Activated CD4-positive, alpha-beta T cell treated with anti-CD3 and anti-CD28 coated beads, Interleukin-2, amount 10 ng/mL, durations not matched to agents 24 days and 14 days (primary cell): Measurements from ENCODE around the gene RAB3C. TPM values are rescaled to one million over a fixed set of nuclear protein-coding genes. Genes with fewer than 3 reads are reported as not detected.
"Not testable (repeated sequence)": the region's sequence is repeated elsewhere in the genome, so short reads cannot be mapped to it uniquely, and the experiment has no call there.

Experiments used
- DNase-seq: peaks from one replicate; pipeline ENCODE4 v3.0.0; 2022
- H3K27ac Mint-ChIP-seq: one replicate; pipeline ENCODE4 v1.8.0; 2022; ENCODE audit warnings: mild to moderate bottlenecking, mixed read lengths
- H3K27me3 Mint-ChIP-seq: one replicate; pipeline ENCODE4 v1.8.0; 2022; ENCODE audit warnings: mixed read lengths
- H3K36me3 Mint-ChIP-seq: one replicate; pipeline ENCODE4 v1.8.0; 2022; ENCODE audit warnings: low read depth, mild to moderate bottlenecking, mixed read lengths
- H3K4me1 Mint-ChIP-seq: one replicate; pipeline ENCODE4 v1.8.0; 2021; ENCODE audit warnings: mixed read lengths
- H3K4me3 Mint-ChIP-seq: one replicate; pipeline ENCODE4 v1.8.0; 2022; ENCODE audit warnings: mild to moderate bottlenecking, moderate library complexity, mixed read lengths
- H3K9me3 Mint-ChIP-seq: one replicate; pipeline ENCODE4 v1.8.0; 2021; ENCODE audit warnings: mixed read lengths
- intact Hi-C: fragments of 100-400 bp; cut with micrococcal nuclease; formaldehyde crosslinking; loops from one replicate; pipeline ENCODE4 v1.15.1; 2023
- total RNA-seq: library from RNA; stranded (reverse); gene quantifications from 2 replicates; pipeline ENCODE4 v1.2.3, GENCODE V29; 2022

Gene RAB3C
- total RNA-seq, 1 donor from 2014 or later: not detected

DNA sequence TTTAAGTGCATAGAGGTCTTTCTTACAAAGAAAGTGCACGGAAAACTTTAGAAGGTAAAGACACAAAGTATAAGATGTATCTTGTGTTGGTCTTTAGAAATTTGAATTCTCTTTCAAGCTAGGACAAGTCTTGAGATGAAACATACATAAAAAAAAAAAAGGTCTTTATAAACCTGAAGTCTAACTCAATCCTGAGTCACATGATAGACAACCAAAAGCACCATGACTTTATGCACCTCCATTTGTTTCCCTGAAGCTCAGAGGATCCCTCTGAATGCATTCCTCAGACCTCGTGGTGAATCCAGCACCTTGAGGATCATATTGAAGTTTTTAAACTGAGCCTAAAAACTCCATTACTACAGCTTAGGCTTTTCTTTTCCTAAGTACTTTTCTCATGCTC, 91.8 kb downstream of the RAB3C start:
- Mint-ChIP-seq H3K4me1 (no peaks in the 10 kb centered on the region), H3K4me3 (no peak overlapping the region), H3K9me3 (no peaks in the 10 kb centered on the region), H3K27ac (no peak overlapping the region), H3K36me3 (no peaks in the 10 kb centered on the region), H3K27me3 (peaks cover 5% of the 10 kb centered on the region)
- intact Hi-C loops: no loop called here
- DNase-seq: no peak

- DNase-seq: no peak
- intact Hi-C loops: no loop called here
- Mint-ChIP-seq H3K36me3 (no peaks in the 10 kb centered on the region), H3K27me3 (peaks cover 5% of the 10 kb centered on the region), H3K9me3 (no peaks in the 10 kb centered on the region), H3K4me3 (no peak overlapping the region), H3K27ac (no peak overlapping the region), H3K4me1 (no peaks in the 10 kb centered on the region)
Measured at GRCh38 chr5:58675341-58675740, 92.5 kb downstream of the RAB3C start.

- no peaks in the 10 kb centered on the region for H3K36me3 Mint-ChIP-seq
- H3K27me3 Mint-ChIP-seq: peaks cover 5% of the 10 kb centered on the region
- H3K27ac Mint-ChIP-seq: no peak overlapping the region
- H3K4me3 Mint-ChIP-seq: no peak overlapping the region
- H3K9me3 Mint-ChIP-seq: no peaks in the 10 kb centered on the region
- intact Hi-C loops: no loop called here
- H3K4me1 Mint-ChIP-seq: no peaks in the 10 kb centered on the region
- no peak for DNase-seq
Measured at GRCh38 chr5:58677650-58678049, 94.8 kb downstream of the RAB3C start.

- H3K9me3 Mint-ChIP-seq: no peaks in the 10 kb centered on the region
- DNase-seq: no peak
- H3K4me3 Mint-ChIP-seq: no peak overlapping the region
- no peaks in the 10 kb centered on the region for H3K36me3 Mint-ChIP-seq
- peaks cover 5% of the 10 kb centered on the region for H3K27me3 Mint-ChIP-seq
- intact Hi-C loops: no loop called here
- H3K4me1 Mint-ChIP-seq: no peaks in the 10 kb centered on the region
- no peak overlapping the region for H3K27ac Mint-ChIP-seq
Measured at GRCh38 chr5:58680503-58680902, 97.6 kb downstream of the RAB3C start.

GRCh38 chr5:58681943-58682342, 99.1 kb downstream of the RAB3C start:
- Mint-ChIP-seq H3K27ac (no peak overlapping the region), H3K36me3 (no peaks in the 10 kb centered on the region), H3K4me1 (no peaks in the 10 kb centered on the region), H3K27me3 (peaks cover 5% of the 10 kb centered on the region), H3K9me3 (no peaks in the 10 kb centered on the region), H3K4me3 (no peak overlapping the region)
- intact Hi-C loops: no loop called here
- DNase-seq: no peak

DNA sequence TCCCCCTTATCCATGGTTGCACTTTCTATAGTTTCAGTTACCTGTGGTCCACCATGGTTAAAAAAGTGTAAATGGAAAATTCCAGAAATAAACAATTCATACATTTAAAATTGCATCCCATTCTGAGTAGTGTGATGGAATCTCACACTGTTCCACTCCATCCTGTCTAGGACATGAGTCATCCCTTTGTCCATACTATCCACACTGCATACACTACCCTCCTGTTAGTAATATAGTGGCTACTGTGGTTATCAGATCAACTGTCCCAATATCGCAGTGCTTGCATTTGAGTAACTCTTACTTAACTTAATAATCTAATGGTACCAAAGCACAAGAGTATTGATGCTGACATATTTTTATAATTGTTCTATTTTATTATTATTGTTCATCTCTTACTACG, 100.7 kb downstream of the RAB3C start:
- Mint-ChIP-seq H3K4me1 (no peaks in the 10 kb centered on the region), H3K9me3 (no peaks in the 10 kb centered on the region), H3K4me3 (no peak overlapping the region), H3K27ac (no peak overlapping the region), H3K27me3 (peaks cover 5% of the 10 kb centered on the region), H3K36me3 (no peaks in the 10 kb centered on the region)
- intact Hi-C loops: no loop called here
- DNase-seq: no peak

DNA sequence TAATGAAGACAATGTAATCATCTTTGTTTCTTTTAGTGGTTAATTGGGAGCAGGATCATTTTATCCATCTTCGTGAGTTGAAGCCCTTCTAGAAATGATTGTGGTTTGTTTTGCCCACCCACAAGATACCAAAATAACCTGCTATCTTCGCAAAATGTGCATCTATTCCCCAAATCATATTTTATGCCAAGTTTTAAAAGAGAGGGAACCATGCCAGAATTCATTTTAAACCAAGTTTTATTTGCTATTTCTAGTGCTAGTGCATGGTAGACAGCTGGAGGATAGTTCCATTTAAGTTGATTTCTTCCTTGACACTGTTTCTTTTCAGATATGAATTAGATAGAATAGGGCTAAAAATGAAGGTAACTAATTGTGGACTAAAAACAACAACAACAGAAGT, 104.2 kb downstream of the RAB3C start:
- H3K9me3 Mint-ChIP-seq: no peaks in the 10 kb centered on the region
- intact Hi-C loops: no loop called here
- no peak for DNase-seq
- H3K4me1 Mint-ChIP-seq: no peaks in the 10 kb centered on the region
- no peaks in the 10 kb centered on the region for H3K36me3 Mint-ChIP-seq
- H3K27ac Mint-ChIP-seq: no peak overlapping the region
- no peaks in the 10 kb centered on the region for H3K27me3 Mint-ChIP-seq
- H3K4me3 Mint-ChIP-seq: no peak overlapping the region

DNA sequence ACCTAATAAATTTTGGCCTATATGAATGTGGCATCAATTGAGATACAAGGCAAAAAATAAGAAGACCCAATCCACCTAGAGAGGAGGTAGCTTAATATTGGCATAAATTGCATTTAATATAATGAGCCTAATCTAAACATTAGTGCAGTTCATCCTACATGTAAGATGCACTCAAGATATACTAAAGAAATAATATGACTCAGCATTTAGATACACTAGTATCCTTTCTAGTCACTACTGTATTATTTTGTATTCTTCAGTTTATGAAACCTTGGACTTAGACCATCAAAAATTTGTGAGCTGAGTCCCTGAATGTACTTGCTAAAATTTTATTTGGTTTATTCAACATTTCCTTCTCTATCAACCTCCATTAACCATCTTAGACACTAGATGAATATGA, 104.7 kb downstream of the RAB3C start:
- H3K27me3 Mint-ChIP-seq: no peaks in the 10 kb centered on the region
- intact Hi-C loops: no loop called here
- H3K27ac Mint-ChIP-seq: no peak overlapping the region
- DNase-seq: no peak
- no peaks in the 10 kb centered on the region for H3K36me3 Mint-ChIP-seq
- no peak overlapping the region for H3K4me3 Mint-ChIP-seq
- no peaks in the 10 kb centered on the region for H3K9me3 Mint-ChIP-seq
- no peaks in the 10 kb centered on the region for H3K4me1 Mint-ChIP-seq

DNA sequence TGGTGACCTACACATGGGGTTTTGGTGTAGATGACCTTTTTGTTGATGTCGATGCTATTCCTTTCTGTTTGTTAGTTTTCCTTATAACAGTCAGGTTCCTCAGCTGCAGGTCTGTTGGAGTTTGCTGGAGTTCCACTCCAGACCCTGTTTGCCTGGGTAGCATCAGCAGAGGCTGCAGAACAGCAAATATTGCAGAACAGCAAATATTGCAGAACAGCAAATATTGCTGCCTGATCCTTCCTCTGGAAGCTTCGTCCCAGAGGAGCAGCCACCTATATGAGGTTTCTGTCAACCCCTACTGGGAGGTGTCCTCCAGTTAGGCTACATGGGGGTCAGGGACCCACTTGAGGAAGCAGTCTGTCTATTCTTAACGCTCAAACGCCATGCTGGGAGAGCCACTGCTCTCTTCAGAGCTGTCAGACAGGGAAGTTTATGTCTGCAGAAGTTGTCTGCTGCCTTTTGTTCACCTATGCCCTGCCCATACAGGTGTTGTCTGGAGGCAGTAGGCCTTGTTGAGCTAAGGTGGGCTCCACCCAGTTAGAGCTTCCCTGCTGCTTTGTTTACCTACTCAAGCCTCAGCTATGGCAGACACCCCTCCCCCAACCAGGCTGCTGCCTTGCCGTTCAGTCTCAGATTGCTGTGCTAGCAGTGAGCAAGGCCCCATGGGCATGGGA, 116.3 kb downstream of the RAB3C start:
- H3K27me3 Mint-ChIP-seq, intact Hi-C loops, DNase-seq, H3K4me1 Mint-ChIP-seq, H3K27ac Mint-ChIP-seq, H3K36me3 Mint-ChIP-seq, H3K4me3 Mint-ChIP-seq: not testable (repeated sequence)
- peaks cover 17% of the 10 kb centered on the region for H3K9me3 Mint-ChIP-seq

- Mint-ChIP-seq H3K27me3 (no peaks in the 10 kb centered on the region), H3K9me3 (peaks cover 17% of the 10 kb centered on the region), H3K36me3 (no peaks in the 10 kb centered on the region), H3K4me1 (no peaks in the 10 kb centered on the region), H3K27ac (no peak overlapping the region), H3K4me3 (no peak overlapping the region)
- no peak for DNase-seq
- intact Hi-C loops: no loop called here
Measured at GRCh38 chr5:58699762-58700118, 116.9 kb downstream of the RAB3C start.

GRCh38 chr5:58703925-58704555, 121.2 kb downstream of the RAB3C start:
- intact Hi-C loops: no loop called here
- H3K9me3 Mint-ChIP-seq: no peaks in the 10 kb centered on the region
- H3K36me3 Mint-ChIP-seq: no peaks in the 10 kb centered on the region
- no peak overlapping the region for H3K4me3 Mint-ChIP-seq
- no peaks in the 10 kb centered on the region for H3K4me1 Mint-ChIP-seq
- DNase-seq: no peak
- no peak overlapping the region for H3K27ac Mint-ChIP-seq
- H3K27me3 Mint-ChIP-seq: peaks cover 3% of the 10 kb centered on the region

GRCh38 chr5:58706736-58707135, 123.9 kb downstream of the RAB3C start:
- no peaks in the 10 kb centered on the region for H3K36me3 Mint-ChIP-seq
- H3K27ac Mint-ChIP-seq: no peak overlapping the region
- no peaks in the 10 kb centered on the region for H3K4me1 Mint-ChIP-seq
- H3K9me3 Mint-ChIP-seq: no peaks in the 10 kb centered on the region
- no peak for DNase-seq
- no peak overlapping the region for H3K4me3 Mint-ChIP-seq
- H3K27me3 Mint-ChIP-seq: peaks cover 3% of the 10 kb centered on the region
- intact Hi-C loops: no loop called here

DNA sequence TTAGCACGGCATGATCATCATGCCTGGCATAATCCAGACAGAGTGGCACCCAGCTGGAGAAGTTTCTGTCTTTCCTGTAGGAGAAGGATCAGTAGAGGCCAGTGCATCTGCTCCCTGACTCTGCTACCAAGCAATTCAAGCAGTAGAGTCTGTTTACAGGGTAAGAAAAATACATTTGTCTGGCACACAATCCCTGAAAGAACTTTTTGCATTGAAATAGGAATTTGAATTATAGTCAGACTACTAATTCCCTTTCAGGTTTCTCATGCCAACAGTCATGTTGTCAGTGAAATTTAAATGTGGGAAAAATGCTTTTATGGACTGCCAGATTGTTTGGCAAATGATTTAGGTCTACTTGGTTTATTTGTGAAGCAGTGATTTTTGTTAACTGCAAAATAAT, 125.6 kb downstream of the RAB3C start:
- Mint-ChIP-seq H3K4me1 (no peaks in the 10 kb centered on the region), H3K9me3 (no peaks in the 10 kb centered on the region), H3K27me3 (peaks cover 3% of the 10 kb centered on the region), H3K36me3 (no peaks in the 10 kb centered on the region), H3K4me3 (no peak overlapping the region), H3K27ac (no peak overlapping the region)
- intact Hi-C loops: no loop called here
- no peak for DNase-seq

DNA sequence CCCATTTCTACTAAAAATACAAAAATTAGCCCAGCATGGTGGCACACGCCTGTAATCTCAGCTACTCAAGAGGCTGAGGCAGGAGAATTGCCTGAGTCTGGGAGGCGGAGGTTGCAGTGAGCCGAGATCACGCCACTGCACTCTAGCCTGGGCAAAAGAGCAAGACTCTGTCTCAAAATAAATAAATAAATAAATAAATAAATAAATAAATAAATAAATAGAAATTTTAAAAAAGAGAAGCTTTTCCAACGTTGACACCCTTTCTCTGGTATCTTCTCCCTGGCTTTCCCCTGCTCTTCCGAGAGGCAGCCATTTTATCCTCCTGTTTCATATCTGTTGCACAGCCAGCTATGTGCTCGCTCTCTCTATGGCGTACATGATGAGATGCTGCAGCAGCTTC, 127.5 kb downstream of the RAB3C start:
- H3K4me3 Mint-ChIP-seq, H3K4me1 Mint-ChIP-seq, H3K27me3 Mint-ChIP-seq, H3K27ac Mint-ChIP-seq, intact Hi-C loops, H3K9me3 Mint-ChIP-seq, H3K36me3 Mint-ChIP-seq, DNase-seq: not testable (repeated sequence)

DNA sequence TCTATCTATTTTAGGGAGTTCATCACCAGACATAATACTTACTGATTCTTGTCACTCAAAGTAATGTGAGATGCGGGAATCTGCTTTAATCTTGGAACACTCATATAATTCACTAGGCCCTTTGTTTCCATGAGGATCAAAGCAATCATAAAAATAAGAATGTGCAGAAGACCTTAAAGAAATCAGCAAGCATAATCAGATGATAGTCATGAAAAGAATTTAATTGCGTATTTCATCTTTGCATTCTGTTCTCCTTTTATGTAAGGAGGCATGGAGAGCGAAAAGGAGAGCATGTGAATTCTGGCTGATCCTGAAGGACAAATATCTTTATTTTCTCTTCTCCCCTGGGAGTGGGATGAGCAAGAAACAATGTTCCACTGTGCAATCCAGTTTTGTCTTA, 128.0 kb downstream of the RAB3C start:
- no peak overlapping the region for H3K4me3 Mint-ChIP-seq
- peaks cover 6% of the 10 kb centered on the region for H3K9me3 Mint-ChIP-seq
- no peak overlapping the region for H3K27ac Mint-ChIP-seq
- intact Hi-C loops: no loop called here
- DNase-seq: no peak
- no peaks in the 10 kb centered on the region for H3K4me1 Mint-ChIP-seq
- no peaks in the 10 kb centered on the region for H3K36me3 Mint-ChIP-seq
- H3K27me3 Mint-ChIP-seq: peaks cover 4% of the 10 kb centered on the region
